ENCODE measurements around the gene GON7. TPM values are rescaled to one million over a fixed set of nuclear protein-coding genes. Genes with fewer than 3 reads are reported as not detected.
"Not testable (repeated sequence)": the region's sequence is repeated elsewhere in the genome, so short reads cannot be mapped to it uniquely, and the experiment has no call there.

Gene GON7
- total RNA-seq, 1 donor from 2014 or later, result 14.4 TPM

DNA sequence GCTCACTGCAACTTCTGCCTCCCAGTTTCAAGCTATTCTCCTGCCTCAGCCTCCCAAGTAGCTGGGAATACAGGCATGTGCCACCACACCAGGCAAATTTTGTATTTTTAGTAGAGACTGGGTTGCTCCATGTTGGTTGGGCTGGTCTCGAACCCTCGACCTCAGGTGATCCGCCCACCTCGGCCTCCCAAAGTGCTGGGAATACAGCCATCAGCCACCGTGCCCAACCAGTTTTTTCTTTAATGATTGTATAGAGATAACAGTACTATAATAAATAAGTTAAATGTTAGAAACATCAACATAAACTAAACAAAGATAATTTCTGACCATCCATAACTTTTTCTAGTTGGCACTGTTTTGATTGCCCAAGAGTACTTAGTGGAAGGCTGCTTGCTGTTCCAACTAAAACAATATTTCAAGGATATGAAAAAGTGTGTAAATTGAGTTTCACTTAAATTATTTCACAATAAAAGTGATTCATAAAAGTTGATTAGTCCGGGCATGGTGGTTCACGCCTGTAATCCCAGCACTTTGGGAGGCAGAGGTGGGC is 5.6 kb downstream of the GON7 start:
- intact Hi-C loops (cut with micrococcal nuclease), result loop anchor here (10.0 kb wide), 3 partner anchors 824 to 1954 kb away; partner anchors contain the start of genes DICER1 and OTUB2

DNA sequence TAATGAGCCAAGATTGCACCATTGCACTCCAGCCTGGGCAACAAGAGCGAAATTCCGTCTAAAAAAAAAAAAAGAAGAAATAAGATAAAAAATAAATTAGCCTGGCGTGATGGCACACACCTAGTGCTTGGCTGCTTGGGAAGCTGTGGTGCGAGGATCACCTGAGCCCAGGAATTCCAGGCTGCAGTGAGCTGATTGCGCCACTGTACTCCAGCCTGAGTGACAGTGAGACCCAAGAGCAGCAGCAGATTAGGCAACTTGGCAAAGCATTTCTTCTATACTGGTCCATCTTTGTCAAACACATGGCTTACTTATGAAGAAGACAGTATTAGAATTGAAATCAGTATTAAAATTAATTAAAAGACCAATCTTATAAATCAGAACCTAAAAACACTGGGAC is 6.3 kb downstream of the GON7 start:
- intact Hi-C loops (cut with micrococcal nuclease), result loop anchor here (10.0 kb wide), 3 partner anchors 824 to 1954 kb away; partner anchors contain the start of genes DICER1 and OTUB2

DNA sequence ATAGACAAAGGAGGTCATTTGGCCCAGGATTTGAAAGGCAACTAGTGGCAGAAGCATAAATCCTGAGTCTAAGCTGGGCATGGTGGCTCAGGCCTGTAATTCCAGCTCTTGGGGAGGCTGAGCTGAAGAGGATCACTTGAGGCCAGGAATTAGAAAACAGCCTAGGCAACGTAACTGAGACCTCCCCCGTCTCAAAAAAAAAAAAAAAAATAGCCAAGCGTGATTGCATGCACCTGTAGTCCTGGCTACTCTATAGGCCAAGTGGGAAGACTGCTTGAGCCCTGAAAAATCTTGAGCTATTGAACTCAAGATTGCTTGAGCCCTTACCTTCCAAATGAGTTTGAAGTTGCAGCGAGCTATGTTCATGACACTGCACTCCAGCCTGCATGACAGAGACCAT is 7.8 kb downstream of the GON7 start:
- intact Hi-C loops (cut with micrococcal nuclease), result no loop called here

DNA sequence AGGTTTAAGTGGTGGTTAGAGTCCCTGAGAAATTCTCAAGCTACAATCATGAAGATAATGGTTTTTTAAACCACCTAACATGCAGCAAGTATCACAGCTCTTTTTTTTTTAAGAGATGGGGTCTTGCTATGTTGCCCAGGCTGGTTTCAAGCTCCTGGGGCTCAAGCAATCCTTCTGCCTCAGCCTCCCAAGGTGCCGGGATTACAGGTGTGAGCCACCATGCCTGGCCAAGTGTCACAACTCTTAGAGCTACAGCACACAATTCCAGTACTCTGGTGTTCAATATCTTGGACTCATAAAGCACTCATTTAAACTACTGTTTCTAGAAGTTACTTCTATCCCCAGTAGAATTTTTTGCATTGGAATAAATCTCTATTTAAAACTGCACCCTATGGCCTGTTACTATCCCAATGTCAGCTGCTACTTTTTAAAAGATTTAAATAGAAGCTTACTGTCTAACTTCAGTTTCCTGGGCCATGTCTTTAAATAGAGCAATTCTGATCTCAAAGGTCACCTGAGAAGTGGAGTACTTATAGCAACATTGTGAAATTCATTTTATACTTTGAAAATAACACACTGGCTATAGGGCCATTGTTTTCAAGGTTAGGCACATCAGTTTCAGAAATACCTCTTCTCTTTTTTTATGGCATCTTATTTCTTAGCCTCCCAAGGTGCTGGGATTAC is 11.4 kb downstream of the GON7 start:
- intact Hi-C loops (cut with micrococcal nuclease), result no loop called here

DNA sequence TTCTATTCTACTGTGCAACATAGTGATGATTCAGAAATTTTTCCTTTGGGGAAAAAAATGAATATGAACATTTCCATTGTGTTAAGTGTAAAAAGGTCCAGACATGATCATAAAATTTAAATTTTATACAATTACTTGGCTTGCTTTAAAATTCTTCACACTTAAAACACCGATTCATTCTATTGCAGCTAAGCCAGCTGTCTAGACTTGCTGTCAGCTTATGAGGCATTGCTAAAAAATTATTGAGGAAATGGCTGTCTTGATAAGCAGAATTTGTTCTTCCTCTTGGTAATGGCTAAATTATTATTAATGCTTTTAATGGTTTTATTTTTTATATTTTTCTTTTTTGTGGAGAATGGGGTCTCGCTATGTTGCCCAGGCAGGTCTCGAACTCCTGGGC is 19.9 kb downstream of the GON7 start:
- intact Hi-C loops (cut with micrococcal nuclease), result no loop called here

DNA sequence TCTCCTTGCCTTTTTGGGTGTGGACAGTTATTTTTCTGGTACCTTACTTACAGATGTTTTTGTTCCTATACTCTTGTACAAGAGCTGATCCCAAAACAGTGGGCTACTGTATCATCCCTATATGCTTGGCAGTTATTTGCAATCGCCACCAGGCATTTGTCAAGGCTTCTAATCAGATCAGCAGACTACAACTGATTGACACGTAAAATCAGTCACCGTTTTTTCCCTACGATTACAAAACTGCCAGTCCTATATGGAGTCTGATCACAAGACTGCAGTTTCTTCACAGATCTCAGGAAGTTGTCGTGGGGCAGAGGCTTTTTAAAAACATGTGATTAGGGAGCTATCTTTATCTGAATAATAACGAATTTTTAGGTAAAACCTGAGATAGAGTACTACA is 20.4 kb downstream of the GON7 start:
- intact Hi-C loops (cut with micrococcal nuclease), result no loop called here

DNA sequence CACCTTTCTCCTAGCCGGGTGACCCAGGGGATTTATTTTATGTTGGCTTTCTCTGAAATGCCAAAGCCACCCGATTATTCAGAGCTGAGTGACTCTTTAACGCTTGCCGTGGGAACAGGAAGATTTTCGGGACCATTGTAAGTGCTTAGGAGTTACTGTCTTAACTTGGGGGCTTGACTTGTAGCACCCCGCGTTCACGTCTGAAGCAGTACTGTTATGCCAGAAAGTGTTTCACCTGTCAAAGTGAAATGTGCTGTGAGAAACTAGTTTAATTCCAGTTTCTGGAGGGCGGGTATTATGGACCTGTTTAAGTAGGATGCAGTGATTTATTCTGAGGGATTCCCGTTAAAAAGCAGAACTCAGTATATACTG is 21.5 kb downstream of the GON7 start:
- intact Hi-C loops (cut with micrococcal nuclease), result loop anchor here (1.0 to 2.0 kb wide), 7 partner anchors 22 to 391 kb away; partner anchors contain the start of genes BTBD7, GOLGA5, GON7 and ITPK1

DNA sequence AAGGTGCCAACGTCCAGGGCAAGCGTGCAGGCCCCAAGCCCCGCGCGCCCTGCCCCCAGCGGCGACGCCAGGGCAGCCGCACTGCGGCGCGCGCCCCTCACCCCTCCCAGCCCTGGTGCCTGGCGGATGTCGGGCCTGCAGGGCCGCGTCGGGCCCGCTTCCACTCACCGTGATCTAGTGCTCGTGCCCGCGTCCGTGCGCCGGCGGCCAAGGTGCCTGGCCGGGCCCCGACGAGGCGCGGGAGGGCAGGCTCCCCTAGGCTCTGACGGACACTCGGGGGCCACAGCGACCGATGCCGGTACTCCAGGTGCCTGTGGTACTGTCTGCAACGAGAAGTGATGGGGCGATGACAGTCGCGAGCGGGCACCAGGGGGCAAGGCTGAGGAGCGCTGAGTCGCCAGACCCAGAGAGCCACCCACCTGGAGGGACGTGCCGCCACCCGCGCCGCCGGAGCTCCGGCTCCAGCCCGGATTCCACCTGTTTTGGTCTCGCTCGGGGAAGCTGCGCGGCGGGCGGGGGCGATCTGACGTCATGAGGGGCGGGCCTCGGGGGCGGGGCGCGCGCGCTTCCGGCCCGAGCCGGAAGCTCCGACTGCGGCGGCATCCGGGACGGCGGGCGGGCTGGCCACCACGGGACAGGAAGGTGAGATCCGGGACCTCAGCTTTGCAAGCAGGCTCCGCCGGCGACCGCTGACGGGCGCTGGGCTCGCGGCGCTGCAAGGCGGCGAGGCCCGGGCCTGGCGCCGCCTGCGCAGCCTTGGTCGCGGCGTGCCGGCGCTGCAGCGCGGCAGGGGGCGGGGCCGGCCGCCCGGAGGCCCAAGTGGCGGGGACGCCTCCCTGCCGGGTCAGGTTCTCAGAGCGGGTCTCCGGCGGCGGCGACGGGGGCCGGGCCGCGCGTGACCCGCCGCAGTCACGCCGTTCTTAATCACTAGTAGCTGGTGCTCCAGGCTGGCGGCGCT is 22.2 kb downstream of the GON7 start, which contains the start of the genes LYSET and MOAP1:
Gene LYSET, plus strand, starts transcription at position 927 of the 958 bp plus-strand sequence. CDS start 89 bp downstream, outside the sequence.
Gene MOAP1, minus strand, starts transcription at position 507 of the 958 bp plus-strand sequence. CDS start 655 bp downstream, outside the sequence.
- intact Hi-C loops (cut with micrococcal nuclease), result loop anchor here (1.0 to 2.0 kb wide), 7 partner anchors 23 to 390 kb away; partner anchors contain the start of genes BTBD7, GOLGA5, GON7 and ITPK1

DNA sequence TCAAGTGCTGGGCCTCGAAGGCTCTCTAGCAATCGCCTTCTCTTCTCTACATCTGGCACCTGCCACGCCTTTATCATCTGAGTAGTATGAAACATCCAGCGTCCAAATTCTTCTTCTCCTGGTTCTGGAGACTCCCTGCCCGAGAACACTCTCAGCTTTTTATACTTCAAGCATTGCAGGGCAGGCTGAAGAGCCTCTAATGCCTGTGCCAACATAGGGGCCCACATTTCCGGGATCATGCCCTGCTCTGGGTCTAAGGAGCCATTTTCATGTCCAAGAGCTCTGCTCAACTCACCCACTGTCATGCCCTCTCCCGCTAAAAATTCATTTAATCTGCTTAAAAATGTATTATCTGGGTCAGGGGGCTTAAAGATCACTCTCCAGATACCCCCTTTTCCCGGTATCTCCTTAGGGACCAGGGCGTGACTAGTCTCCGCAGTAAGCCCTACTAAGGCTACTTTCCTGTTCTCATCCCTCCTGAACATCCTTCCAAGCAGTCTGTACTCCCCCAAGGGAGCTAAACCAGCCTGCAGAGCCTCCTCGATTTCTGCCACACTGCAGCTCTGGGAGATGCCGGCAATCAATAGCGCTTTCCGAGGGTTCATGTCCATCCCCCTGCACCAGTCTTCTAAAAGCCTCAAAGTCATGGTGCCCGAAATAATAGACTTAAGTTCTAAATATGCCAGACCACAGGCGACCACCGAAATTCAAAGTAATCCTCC is 23.1 kb downstream of the GON7 start:
- intact Hi-C loops (cut with micrococcal nuclease), result loop anchor here (1.0 to 2.0 kb wide), 3 partner anchors 23 to 389 kb away; partner anchors contain the start of gene GOLGA5

DNA sequence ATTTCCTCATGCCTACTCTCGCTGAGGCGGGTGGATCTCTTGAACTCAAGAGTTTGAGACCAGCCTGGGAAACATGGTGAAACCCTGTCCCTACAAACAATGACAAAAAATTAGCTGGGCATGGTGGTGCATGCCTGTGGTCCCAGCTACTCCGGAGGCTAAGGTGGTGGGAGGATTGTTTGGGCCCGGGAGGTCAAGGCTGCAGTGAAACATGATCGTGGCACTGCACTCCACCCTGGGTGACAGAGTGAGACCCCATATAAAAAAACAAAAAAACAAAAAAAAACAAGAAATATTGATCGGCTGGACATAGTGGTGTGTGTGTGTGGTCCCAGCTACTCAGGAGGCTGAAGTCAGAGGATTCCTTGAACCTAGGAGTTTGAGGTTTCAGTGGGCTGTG is 31.4 kb downstream of the GON7 start:
- intact Hi-C loops (cut with micrococcal nuclease), result no loop called here

DNA sequence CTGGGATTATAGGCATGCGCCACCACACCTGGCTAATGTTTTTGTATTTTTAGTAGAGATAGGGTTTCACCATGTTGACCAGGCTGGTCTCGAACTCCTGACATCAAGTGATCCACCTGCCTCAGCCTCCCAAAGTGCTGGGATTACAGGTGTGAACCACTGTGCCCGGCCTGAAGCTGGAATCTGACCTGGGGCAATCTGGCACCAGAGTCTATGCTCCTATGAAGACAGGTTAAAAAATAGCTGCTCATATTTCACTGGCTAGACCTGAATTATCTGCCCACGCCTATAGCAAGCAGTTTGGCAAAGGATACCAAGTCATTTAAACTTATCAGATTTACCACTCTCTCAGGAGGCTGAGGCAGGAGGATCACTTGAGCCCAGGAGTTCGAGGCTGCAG is 32.1 kb downstream of the GON7 start:
- intact Hi-C loops (cut with micrococcal nuclease), result not testable (repeated sequence)

DNA sequence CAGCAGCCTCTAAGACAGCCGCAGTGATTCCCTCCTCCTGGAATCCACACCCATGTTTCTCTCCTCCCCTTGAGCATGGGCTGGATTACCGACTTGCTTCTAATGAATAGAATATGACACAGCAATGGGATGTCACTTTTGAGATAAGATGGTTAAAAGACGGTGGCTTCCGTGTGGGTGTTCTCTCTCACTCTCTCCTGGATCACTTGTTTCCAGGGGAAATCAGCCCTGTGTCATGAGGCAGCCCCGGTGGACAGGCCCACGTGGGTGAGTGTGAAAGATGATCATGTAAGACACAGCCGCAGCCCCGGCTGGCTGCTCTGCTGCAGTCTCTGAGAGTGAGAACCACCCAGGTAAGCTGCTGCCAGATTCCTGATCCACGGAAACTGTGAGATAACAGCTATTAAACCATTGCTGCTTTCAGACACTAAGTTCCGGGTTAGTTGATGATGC is 32.9 kb downstream of the GON7 start:
- intact Hi-C loops (cut with micrococcal nuclease), result no loop called here

DNA sequence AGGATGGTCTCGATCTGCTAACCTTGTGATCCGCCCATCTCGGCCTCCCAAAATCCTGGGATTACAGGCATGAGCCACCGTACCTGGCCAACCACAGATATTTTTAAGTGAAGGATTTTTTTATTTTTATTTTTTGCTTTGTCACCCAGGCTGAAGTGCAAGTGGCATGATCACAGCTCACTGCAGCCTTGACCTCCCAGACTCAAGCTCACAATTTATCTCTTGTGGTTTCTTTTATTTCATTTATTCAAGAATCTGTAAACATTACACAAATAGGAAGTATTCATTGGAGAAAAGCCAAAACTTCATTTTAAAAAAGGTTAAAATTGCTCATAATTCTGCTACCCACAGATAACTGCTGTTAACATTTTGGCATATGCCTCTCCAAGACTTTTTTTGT is 35.5 kb downstream of the GON7 start:
- intact Hi-C loops (cut with micrococcal nuclease), result no loop called here

DNA sequence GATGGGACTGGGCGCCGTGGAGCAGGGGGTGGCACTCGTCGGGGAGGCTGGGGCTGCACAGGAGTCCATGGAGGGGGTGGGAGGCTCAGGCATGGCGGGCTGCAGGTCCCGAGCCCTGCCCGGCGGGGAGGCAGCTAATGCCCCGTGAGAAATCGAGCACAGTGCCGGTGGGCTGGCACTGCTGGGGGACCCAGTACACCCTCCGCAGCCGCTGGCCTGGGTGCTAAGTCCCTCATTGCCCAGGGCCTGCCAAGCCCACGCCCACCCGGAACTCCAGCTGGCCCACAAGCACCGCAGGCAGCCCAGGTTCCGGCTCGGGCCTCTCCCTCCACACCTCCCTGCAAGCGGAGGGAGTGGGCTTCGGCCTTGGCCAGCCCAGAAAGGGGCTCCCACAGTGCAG is 36.7 kb downstream of the GON7 start:
- intact Hi-C loops (cut with micrococcal nuclease), result not testable (repeated sequence)

DNA sequence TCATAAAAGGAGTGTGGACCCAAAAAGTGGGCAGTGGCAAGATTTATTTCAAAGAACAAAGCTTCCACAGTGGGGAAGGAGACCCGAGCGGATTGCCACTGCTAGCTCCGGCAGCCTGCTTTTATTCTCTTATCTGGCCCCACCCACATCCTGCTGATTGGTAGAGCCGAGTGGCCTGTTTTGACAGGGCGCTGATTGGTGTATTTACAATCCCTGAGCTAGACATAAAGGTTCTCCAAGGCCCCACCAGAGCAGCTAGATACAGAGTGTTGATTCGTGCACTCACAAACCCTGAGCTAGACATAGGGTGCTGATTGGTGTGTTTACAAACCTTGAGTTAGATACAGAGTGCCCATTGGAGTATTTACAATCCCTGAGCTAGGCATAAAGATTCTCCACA is 37.2 kb downstream of the GON7 start:
- intact Hi-C loops (cut with micrococcal nuclease), result not testable (repeated sequence)

DNA sequence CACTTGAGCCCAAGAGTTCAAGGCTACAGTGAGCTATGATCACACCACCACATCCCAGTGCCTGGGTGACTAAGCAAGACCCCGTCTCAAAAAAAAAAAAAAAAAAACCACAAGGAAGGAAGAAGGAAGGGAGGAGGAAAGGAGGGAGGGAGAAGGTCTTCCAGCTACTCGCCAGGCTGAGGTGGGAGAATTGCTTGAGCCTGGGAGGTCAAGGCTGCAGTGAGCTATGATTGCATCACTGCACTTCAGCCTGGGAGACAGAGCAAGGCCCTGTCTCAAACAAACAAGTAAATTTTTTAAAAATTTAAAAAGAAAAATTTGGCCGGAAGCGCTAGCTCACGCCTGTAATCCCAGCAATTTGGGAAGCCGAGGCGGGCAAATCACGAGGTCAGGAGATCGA is 38.3 kb downstream of the GON7 start:
- intact Hi-C loops (cut with micrococcal nuclease), result not testable (repeated sequence)

DNA sequence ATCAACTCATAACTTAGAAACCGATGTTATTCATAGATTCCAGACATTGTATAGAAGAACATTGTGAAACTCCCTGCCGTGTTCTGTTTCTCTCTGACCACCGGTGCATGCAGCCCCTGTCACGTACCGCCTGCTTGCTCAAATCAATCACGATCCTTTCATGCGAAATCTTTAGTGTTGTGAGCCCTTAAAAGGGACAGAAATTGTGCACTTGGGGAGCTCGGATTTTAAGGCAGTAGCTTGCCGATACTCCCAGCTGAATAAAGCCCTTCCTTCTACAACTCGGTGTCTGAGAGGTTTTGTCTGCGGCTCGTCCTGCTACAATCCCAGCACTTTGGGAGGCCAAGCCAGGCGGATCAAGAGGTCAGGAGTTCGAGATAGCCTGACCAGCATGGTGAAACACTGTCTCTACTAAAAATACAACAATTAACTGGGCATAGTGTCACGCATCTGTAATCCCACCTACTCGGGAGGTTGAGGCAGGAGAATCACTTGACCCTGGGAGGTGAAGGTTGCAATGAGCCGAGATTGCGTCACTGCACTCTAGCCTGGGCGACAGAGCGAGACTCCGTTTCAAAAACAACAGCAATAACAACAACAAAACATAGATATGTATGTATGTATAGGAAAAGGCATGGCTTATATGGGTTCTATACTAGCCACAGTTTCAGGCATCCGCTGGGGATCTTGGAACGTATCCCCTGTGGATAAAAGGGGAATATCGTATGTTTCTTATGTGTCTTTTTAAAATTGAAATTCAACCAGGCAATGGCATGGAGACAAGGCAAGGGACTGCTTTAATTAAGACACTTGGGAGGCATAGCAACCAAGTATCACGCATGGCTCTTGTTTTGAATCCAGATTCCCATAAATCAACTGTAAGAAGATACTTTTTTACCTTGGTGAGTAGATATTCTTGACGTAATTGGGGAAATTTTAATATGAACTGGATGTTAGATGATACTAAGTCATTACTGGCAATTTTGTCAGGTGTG is 41.3 kb downstream of the GON7 start:
- intact Hi-C loops (cut with micrococcal nuclease), result not testable (repeated sequence)

DNA sequence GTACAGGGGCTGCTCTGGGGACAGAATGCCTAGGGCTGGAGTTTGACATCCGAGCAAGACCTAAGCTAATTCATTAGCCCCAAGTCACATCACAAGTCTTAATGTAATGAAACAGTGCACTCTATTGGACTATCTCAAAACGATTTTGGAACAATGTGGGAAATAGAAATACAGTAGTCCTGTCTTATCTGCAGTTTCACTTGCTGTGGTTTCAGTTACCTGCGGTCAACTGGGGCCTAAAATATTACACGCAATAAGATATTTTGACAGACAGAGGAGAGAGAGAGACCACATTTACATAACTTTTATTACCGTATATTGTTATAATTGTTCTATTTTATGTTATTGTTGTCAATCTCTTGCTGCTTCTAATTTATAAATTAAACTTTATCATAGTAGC is 43.3 kb downstream of the GON7 start:
- intact Hi-C loops (cut with micrococcal nuclease), result loop anchor here (2.0 kb wide), 1 partner anchor 15 kb away; no protein-coding TSS in a partner anchor

DNA sequence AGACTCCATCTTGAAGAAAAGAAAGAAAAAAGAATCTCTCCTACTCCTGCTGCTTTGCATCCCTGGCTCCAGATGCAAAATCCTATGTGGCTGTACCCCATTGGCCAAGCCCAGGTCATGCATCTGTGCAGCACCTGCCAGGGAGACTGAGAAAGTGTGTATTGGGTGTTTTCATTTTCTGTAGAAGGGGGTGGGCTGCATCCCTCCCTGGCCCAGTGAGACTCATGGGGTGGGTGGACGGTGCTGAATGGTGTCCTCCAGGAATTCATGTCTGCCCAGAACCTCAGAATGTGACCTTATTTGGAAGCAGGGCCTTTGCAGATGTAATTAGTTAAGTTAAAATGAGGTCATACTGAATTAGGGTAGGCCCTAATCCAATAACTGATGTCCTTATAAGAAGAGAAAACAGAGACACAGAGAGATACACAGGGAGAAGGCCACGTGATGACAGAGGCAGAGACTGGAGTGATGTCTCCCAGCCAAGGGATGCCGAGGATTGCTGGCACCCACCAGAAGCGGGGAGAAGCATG is 45.4 kb downstream of the GON7 start:
- intact Hi-C loops (cut with micrococcal nuclease), result no loop called here

All from T-helper 1 cell treated with Interleukin-12 subunit alpha and Interleukin-12 subunit beta and Interleukin-4 antibody, amounts not matched to agents 30 ng/mL and 1 ng/mL, for 36 hours (primary cell).